RCC 7860 (cell line): ENCODE results near the gene TMEM181.
"Not testable (repeated sequence)": the region's sequence is repeated elsewhere in the genome, so short reads cannot be mapped to it uniquely, and the experiment has no call there.

ENCODE experiments used
- DNase-seq: peaks from one replicate; pipeline ENCODE4 v3.0.0-alpha.2; 2015; ENCODE audit warnings: low spot score
- FAIRE-seq: peaks from 2 replicates; lab custom pipeline; 2012; peaks lifted over from hg19 to GRCh38; lab: Jason Lieb, UNC

TMEM181 gene

DNA sequence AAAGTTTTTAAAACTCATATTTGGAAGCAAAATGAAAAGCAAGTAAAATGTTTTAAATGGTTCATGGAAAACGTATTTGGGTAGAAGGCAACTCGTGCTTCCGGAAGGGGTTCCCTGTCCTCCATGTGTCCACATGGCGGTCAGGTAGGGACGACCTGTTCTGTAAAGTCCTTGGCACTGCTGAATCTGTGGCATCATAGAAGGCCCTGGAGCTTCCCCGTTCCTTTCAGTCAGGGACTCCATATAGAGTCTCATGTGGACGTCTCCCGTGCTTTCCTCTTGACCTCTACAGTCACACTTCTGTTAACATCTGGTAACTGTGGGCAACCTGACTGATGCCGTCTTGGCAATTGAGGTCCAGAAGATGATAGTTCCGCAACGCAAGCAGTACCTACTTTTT lies 73.2 kb downstream of the TMEM181 start:
- DNase-seq (no peak), FAIRE-seq (no peak)

DNA sequence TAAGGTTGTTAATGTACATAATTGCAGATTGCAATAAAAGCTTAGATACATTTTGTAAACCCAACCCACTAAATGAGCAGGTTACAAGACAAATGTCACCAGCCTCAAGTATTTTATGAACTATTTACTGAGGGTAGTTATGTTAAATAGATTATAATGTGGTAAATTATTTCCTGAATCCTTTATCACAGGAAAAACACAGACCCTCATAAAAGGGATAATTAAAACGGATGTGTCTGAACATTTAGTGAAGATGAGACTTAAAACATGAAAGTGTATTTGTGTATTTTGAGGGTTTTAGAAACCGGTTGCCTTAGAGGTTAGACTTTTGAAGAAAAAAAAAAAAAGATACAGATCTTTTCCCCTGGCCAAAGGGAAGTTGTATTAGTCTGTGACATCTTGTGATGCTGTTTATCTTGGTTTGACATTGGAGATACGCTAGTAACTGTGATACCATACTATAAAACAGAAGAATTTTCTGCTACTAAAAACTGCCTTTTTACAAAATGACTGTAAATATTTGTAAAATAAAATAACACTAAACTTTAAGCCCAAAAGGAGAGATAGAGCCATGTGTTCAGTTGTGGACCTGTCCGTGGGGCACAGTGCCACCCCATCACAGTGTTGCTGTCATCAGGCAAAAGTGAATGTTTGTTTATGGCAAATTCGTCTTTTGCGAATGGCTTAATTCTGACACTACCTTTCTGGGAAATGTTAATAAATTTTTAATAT lies 75.0 kb downstream of the TMEM181 start:
- DNase-seq (no peak), FAIRE-seq (no peak)

- DNase-seq (no peak), FAIRE-seq (no peak)
Measured at GRCh38 chr6:158635427-158636073, 75.7 kb downstream of the TMEM181 start.

- DNase-seq (no peak), FAIRE-seq (no peak)
Measured at GRCh38 chr6:158636778-158637177, 76.9 kb downstream of the TMEM181 start.

DNA sequence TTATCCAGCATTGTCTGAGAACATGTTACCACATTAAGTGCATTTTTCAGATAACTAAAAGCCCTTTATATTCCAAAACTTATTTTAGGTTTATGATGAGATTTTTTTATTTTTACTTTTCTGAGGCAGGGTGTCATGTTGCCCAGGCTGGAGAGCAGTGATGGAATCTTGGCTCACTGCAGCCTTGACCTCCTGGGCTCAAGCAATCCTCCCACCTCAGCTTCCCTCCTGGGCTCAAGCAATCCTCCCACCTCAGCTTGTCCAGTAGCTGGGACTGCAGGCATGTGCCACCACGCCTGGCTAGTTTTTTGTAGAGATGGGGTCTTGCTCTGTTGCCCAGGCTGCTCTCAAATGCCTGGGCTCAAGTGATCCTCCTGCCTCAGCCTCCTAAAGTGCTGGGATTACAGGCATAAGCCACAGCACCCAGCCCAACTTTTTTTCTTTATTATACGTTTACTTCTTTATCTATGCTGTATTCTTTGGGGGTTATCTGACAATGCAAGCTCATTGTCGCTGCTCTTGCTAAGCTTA lies 78.5 kb downstream of the TMEM181 start:
- no peak for FAIRE-seq
- DNase-seq: no peak

DNA sequence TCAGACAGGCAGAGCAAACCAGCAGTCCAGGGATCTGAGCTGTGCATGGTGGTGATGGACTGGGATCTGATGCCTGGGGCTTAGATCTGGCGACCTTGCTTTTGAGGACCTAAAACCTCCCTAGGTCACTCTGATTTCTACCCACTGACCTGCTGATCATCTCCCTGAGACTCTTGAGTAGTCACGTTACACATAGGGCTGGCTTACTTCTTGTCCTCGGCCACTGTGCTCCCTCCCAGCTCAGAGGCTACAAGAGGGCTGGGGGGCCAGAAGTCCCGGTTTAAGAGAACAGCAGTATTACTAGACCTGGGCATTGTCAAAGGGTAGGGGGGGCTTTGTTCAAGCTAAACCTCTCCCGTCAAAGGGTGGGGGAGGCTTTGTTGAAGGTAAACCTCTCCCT lies 79.2 kb downstream of the TMEM181 start:
- FAIRE-seq (no peak), DNase-seq (no peak)

GRCh38 chr6:158640519-158640918 lies 80.6 kb downstream of the TMEM181 start:
- DNase-seq: no peak
- no peak for FAIRE-seq

DNA sequence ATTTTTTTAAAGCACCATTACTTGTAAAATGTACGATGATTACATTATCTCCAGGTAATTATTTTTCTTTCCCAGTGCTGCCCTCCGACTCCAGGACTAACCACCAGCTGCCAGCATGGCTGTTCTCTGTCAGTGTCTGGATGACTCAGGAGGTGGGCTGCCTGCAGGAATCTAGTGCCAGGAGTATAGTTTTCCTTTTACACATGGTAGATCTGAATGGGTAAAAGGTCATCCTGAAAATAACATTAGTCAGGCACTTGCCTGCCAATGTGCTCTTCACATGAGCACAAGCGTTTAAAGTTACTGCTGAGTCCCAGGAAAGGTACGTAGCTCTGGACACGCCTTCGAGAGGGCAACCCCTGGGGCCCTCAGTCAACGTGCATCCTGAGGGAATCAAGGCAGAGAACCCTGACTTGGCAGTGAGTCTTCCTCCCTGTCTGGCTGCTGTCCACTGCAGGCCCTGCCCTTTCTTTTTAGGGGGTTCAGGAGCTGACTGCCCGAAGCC lies 82.3 kb downstream of the TMEM181 start:
- peak; percentile 94 for FAIRE-seq
- DNase-seq: peak; percentile 98

DNA sequence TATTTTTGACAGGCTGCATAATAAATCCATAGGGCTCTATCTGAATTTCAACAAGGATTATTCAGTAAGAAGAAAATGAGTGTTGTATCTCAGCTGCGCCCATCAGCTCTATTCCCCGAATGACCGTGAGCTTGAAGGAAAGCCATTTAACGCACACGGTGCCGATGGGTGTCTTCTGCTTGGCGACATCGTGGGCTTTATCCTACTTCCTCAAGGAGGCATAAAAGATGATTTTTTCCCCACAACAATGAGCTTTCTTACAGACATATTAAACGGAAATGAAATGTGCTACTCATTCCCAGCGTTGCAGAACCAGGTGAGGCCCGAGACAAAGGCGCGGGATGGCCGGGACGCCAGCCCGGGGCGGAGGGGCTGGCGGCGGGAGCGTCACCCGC lies 83.9 kb downstream of the TMEM181 start:
- FAIRE-seq (no peak), DNase-seq (no peak)

GRCh38 chr6:158644231-158645063 lies 84.6 kb downstream of the TMEM181 start, which contains the start of gene DYNLT1:
Gene DYNLT1 (minus strand): TSS chr6:158644743. CDS start chr6:158644708, 35 bp downstream.
- DNase-seq (peak; percentile 96), FAIRE-seq (peak; percentile 57)

GRCh38 chr6:158645064-158646022 lies 85.5 kb downstream of the TMEM181 start:
- FAIRE-seq (no peak), DNase-seq (peak; percentile 68)

- FAIRE-seq: no peak
- peak; percentile 44 for DNase-seq
Measured at GRCh38 chr6:158646023-158646910, 86.4 kb downstream of the TMEM181 start.

DNA sequence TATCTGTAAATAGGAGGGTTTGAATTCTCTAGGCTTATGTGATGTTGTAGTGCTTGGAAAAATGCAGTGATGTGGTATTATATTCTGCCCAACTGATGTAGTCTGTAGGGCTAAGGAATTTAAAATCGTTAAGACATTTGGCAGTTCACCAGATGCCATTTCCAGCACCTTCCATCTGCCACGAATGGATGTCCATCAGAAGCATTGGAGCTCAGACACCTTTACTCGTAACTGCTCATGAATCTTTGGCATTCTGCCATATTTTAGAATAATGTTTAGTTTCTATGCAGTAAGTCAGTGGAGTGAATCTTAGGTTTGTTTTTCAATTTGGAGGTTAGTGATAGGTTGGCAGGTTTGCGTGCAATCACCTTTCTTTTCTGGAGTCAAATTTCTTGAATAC lies 87.6 kb downstream of the TMEM181 start:
- FAIRE-seq (no peak), DNase-seq (peak; percentile 84)

DNA sequence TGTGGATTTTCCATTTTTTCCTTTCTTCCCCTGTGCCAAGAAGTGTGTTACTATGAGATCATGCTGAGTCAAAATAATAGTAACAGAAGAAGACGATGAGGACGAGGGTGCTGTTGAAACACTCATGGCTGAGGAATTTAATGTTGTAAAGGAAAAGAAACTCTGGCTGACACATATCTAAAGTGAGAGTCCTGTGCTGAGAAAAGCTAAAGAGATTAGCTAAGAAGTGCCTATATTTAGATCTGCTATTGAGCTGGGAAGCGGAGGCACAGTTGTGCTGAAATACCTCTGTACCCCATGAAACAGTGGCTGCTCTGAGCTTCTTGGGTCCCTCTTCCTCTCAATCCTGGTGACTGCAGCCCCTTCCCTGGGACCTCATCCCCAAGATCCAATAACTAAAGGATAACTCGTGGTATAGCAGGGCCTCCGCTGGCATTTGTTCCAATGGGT lies 88.8 kb downstream of the TMEM181 start:
- FAIRE-seq (peak; percentile 83), DNase-seq (peak; percentile 95)

DNA sequence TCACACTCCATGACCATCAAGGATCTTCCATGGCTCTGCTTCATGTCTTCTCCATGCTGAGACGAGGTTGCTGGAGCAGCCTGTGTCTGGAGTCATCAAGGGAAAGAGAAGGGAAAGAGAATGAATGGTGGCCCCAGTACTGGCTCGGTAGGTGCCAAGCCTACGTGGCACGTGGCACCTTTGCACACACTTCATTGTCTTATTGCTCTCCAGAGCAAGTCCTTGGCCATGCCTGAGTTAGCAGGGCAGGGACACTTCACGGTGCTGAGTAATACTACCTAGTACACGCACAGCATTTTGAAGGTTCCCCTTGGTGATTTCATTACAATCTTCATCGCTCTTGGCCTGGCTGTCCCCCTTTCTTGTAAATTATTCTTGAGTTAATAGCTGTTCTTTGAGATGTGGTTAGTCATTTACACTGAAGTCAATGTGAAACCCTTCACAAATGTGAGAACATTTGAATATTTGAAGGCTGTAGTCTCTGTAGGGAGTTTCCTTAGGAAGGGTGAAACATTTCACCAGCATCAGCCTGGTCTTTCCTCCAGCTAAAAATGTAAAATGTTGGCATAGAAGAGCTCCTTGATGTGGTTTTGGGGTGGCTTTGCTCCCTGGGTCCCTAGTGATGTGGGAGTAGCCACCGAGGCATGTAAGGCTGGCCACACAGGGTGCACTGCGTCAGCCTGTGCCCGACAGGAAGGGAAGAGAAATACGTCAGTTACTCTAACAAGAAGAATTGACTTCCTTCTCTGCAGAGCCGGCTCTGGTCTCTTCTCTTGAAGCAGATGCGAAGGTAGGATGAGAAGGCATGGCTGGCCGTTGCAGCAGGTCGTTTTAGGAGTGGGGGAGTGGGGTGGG lies 89.6 kb downstream of the TMEM181 start, which contains the start of gene SYTL3:
Gene SYTL3 (plus strand): TSS at position 766 of the 855 bp plus-strand sequence. CDS start 13,215 bp downstream, outside the sequence.
- FAIRE-seq (peak; percentile 89), DNase-seq (peak; percentile 95)

GRCh38 chr6:158651981-158652737 lies 92.3 kb downstream of the TMEM181 start:
- not testable (repeated sequence) for FAIRE-seq, DNase-seq
